ENCODE measurements around the gene NTF3.

DNA sequence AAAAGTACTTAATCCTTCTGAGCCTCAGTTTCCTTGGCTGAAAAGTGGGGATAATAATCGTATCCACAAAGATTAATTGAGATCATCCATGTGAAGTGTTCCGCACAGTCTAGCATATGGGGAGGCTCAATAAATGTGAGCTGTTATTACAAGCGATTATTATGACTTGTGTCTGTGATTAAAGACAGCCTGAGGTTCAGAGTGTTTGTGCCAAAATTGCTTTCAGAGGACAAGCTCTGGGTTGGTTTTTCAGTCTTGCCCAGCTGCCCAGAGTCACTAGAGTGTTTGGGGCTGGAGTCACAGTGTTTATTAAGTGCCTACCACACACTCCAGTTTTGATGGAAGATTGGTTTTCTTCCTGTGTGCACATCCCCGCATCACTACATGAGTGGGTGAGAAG lies 53.5 kb downstream of the NTF3 start:
- no peak for TF ChIP-seq EZH2 (IDR thresholded peaks at IDR 0.05; ENCODE audit: low read length, missing control alignments)
- TF ChIP-seq, protein P1, sequence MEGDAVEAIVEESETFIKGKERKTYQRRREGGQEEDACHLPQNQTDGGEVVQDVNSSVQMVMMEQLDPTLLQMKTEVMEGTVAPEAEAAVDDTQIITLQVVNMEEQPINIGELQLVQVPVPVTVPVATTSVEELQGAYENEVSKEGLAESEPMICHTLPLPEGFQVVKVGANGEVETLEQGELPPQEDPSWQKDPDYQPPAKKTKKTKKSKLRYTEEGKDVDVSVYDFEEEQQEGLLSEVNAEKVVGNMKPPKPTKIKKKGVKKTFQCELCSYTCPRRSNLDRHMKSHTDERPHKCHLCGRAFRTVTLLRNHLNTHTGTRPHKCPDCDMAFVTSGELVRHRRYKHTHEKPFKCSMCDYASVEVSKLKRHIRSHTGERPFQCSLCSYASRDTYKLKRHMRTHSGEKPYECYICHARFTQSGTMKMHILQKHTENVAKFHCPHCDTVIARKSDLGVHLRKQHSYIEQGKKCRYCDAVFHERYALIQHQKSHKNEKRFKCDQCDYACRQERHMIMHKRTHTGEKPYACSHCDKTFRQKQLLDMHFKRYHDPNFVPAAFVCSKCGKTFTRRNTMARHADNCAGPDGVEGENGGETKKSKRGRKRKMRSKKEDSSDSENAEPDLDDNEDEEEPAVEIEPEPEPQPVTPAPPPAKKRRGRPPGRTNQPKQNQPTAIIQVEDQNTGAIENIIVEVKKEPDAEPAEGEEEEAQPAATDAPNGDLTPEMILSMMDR (conservative IDR thresholded peaks at IDR 0.05 in 1 of 2, IDR thresholded peaks at IDR 0.05 in 1 of 2; ENCODE audit: low read depth in 1 of 2, low read length in 2 of 2): no peak
